OCI-LY1 (cell line): Measurements from ENCODE around the gene TULP4.

Experiments used
- EZH2 ChIP-seq: fragments of 200-600 bp; sonication (generic), shearing (Covaris generic); IDR thresholded peaks from 2 replicates; pipeline ENCODE4 v1.8.0; 2017; ENCODE audit warnings: borderline replicate concordance, mixed run types, mild to moderate bottlenecking, antibody characterized with exemption, low read length, moderate library complexity, mixed read lengths
- TF ChIP-seq, protein P1 (sequence below): fragments of 200-600 bp; sonication (generic), shearing (Covaris generic); IDR thresholded peaks from 2 replicates; pipeline ENCODE4 v1.5.1; 2017; ENCODE audit warnings: mild to moderate bottlenecking, antibody characterized with exemption, low read length, moderate library complexity, mixed read lengths

- TF ChIP-seq, protein P1, sequence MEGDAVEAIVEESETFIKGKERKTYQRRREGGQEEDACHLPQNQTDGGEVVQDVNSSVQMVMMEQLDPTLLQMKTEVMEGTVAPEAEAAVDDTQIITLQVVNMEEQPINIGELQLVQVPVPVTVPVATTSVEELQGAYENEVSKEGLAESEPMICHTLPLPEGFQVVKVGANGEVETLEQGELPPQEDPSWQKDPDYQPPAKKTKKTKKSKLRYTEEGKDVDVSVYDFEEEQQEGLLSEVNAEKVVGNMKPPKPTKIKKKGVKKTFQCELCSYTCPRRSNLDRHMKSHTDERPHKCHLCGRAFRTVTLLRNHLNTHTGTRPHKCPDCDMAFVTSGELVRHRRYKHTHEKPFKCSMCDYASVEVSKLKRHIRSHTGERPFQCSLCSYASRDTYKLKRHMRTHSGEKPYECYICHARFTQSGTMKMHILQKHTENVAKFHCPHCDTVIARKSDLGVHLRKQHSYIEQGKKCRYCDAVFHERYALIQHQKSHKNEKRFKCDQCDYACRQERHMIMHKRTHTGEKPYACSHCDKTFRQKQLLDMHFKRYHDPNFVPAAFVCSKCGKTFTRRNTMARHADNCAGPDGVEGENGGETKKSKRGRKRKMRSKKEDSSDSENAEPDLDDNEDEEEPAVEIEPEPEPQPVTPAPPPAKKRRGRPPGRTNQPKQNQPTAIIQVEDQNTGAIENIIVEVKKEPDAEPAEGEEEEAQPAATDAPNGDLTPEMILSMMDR: no peak
- no peak for TF ChIP-seq EZH2
These were observed 162.7 kb downstream of the TULP4 start for GRCh38 chr6:158474961-158475343.
